H9 (cell line): ENCODE results near the gene PLN. TPM values are rescaled to one million over a fixed set of nuclear protein-coding genes. Genes with fewer than 3 reads are reported as not detected.

Experiments used
- DNase-seq: peaks from one replicate; pipeline ENCODE4 v3.0.0-alpha.2; 2017
- H2AFZ ChIP-seq: one replicate; pipeline ENCODE4 v1.6.1; 2013; ENCODE audit warnings: mild to moderate bottlenecking, low read length, control low read depth, moderate library complexity
- H2AK5ac ChIP-seq: 2 replicates; pipeline ENCODE4 v1.6.1; 2013; ENCODE audit warnings: low read length, control low read depth, mixed read lengths; ENCODE audit not compliant: insufficient read length
- H2BK120ac ChIP-seq: one replicate; pipeline ENCODE4 v1.6.1; 2013; ENCODE audit warnings: low read depth, mild to moderate bottlenecking, low read length, control low read depth, inconsistent platforms; ENCODE audit not compliant: poor library complexity, severe bottlenecking
- H2BK12ac ChIP-seq: 2 replicates; pipeline ENCODE4 v1.6.1; 2013; ENCODE audit warnings: low read length, control low read depth, mixed read lengths, low read depth; ENCODE audit not compliant: insufficient read length
- H2BK15ac ChIP-seq: 2 replicates; pipeline ENCODE4 v1.6.1; 2013; ENCODE audit warnings: low read depth, low read length, control low read depth
- H2BK20ac ChIP-seq: one replicate; pipeline ENCODE4 v1.6.1; 2013; ENCODE audit warnings: low read depth, mild to moderate bottlenecking, low read length, control low read depth, inconsistent platforms; ENCODE audit not compliant: poor library complexity, severe bottlenecking
- H2BK5ac ChIP-seq: 2 replicates; pipeline ENCODE4 v1.6.1; 2013; ENCODE audit warnings: low read length, control low read depth, mixed read lengths; ENCODE audit not compliant: insufficient read length
- H3K14ac ChIP-seq: 2 replicates; pipeline ENCODE4 v1.6.1; 2013; ENCODE audit warnings: low read length, control low read depth; ENCODE audit not compliant: insufficient read depth
- H3K18ac ChIP-seq: 2 replicates; pipeline ENCODE4 v1.6.1; 2013; ENCODE audit warnings: low read depth, mild to moderate bottlenecking, mixed read lengths, low read length, control low read depth; ENCODE audit not compliant: insufficient read length
- H3K23ac ChIP-seq: 2 replicates; pipeline ENCODE4 v1.6.1; 2013; ENCODE audit warnings: low read length, control low read depth, mixed read lengths, low read depth; ENCODE audit not compliant: insufficient read length
- H3K23me2 ChIP-seq: 2 replicates; pipeline ENCODE4 v1.6.1; 2013; ENCODE audit warnings: low read depth, mild to moderate bottlenecking, mixed read lengths, low read length, control low read depth; ENCODE audit not compliant: insufficient read length, poor library complexity, severe bottlenecking
- H3K27ac ChIP-seq: 2 replicates; pipeline ENCODE4 v1.5.1; 2013; ENCODE audit warnings: low read length, control low read depth, mixed read lengths, low read depth; ENCODE audit not compliant: insufficient read length
- H3K27me3 ChIP-seq: 2 replicates; pipeline ENCODE4 v1.6.1; 2013; ENCODE audit warnings: low read length, control low read depth, inconsistent platforms; ENCODE audit not compliant: insufficient read depth
- H3K4ac ChIP-seq: 2 replicates; pipeline ENCODE4 v1.6.1; 2013; ENCODE audit warnings: low read depth, mild to moderate bottlenecking, control low read depth, inconsistent platforms, low read length, moderate library complexity
- H3K4me1 ChIP-seq: 2 replicates; pipeline ENCODE4 v1.6.1; 2013; ENCODE audit warnings: low read length, control low read depth, inconsistent platforms; ENCODE audit not compliant: insufficient read depth
- H3K4me2 ChIP-seq: 2 replicates; pipeline ENCODE4 v1.6.1; 2013; ENCODE audit warnings: low read length, control low read depth, mixed read lengths; ENCODE audit not compliant: insufficient read length, insufficient read depth
- H3K56ac ChIP-seq: 2 replicates; pipeline ENCODE4 v1.6.1; 2013; ENCODE audit warnings: low read depth, mild to moderate bottlenecking, mixed read lengths, low read length, control low read depth; ENCODE audit not compliant: insufficient read length
- H3K79me1 ChIP-seq: 2 replicates; pipeline ENCODE4 v1.6.1; 2013; ENCODE audit warnings: low read depth, mild to moderate bottlenecking, moderate library complexity, low read length, control low read depth, inconsistent platforms; ENCODE audit not compliant: insufficient read depth, poor library complexity, severe bottlenecking
- H3K79me2 ChIP-seq: 2 replicates; pipeline ENCODE4 v1.6.1; 2013; ENCODE audit warnings: low read length, control low read depth, inconsistent platforms; ENCODE audit not compliant: insufficient read depth
- H3K9ac ChIP-seq: 2 replicates; pipeline ENCODE4 v1.6.1; 2013; ENCODE audit warnings: low read length, control low read depth, mixed read lengths; ENCODE audit not compliant: insufficient read length; ENCODE audit errors: extremely low read depth
- H3K9me3 ChIP-seq: one replicate; pipeline ENCODE4 v1.6.1; 2013; ENCODE audit warnings: low read depth, low read length, inconsistent platforms; ENCODE audit not compliant: control insufficient read depth
- H3T11ph ChIP-seq: one replicate; pipeline ENCODE4 v1.6.1; 2013; ENCODE audit warnings: mild to moderate bottlenecking, low read length, control low read depth, inconsistent platforms
- H4K20me1 ChIP-seq: one replicate; pipeline ENCODE4 v1.6.1; 2013; ENCODE audit not compliant: control insufficient read depth, insufficient read length, insufficient read depth
- H4K5ac ChIP-seq: 2 replicates; pipeline ENCODE4 v1.6.1; 2013; ENCODE audit warnings: low read depth, mild to moderate bottlenecking, mixed read lengths, low read length, control low read depth; ENCODE audit not compliant: insufficient read length
- H4K8ac ChIP-seq: replicated peaks from 2 replicates; pipeline ENCODE4 v1.6.1; 2013; ENCODE audit warnings: low read length, control low read depth, mixed read lengths, low read depth; ENCODE audit not compliant: insufficient read length
- H4K91ac ChIP-seq: 2 replicates; pipeline ENCODE4 v1.6.1; 2013; ENCODE audit warnings: low read depth, mild to moderate bottlenecking, moderate library complexity, mixed read lengths, low read length, control low read depth; ENCODE audit not compliant: insufficient read length
- H3K27ac Mint-ChIP-seq, 3 experiments: 2 replicates in 2 of 3; 3 replicates in 1 of 3; pipeline ENCODE4 v1.8.0; 2020 to 2021; ENCODE audit warnings: mixed read lengths in 3 of 3, mild to moderate bottlenecking in 1 of 3, moderate library complexity in 1 of 3
- H3K27me3 Mint-ChIP-seq: 2 replicates; pipeline ENCODE4 v1.8.0; 2021; ENCODE audit warnings: low read depth, mild to moderate bottlenecking, moderate library complexity, mixed read lengths
- H3K36me3 Mint-ChIP-seq, 3 experiments: 2 replicates in 2 of 3; 3 replicates in 1 of 3; pipeline ENCODE4 v1.8.0; 2020 to 2021; ENCODE audit warnings: low read depth in 3 of 3, mixed read lengths in 3 of 3; ENCODE audit not compliant: insufficient read depth in 1 of 3
- H3K4me1 Mint-ChIP-seq, 2 experiments: 2 replicates each; pipeline ENCODE4 v1.8.0; 2020; ENCODE audit warnings: mixed read lengths in 2 of 2
- H3K4me3 Mint-ChIP-seq, 2 experiments: 2 replicates in 1 of 2; 3 replicates in 1 of 2; pipeline ENCODE4 v1.8.0; 2020 to 2021; ENCODE audit warnings: mild to moderate bottlenecking in 2 of 2, mixed read lengths in 2 of 2, moderate library complexity in 1 of 2
- H3K9me3 Mint-ChIP-seq, 2 experiments: 2 replicates in 1 of 2; 3 replicates in 1 of 2; pipeline ENCODE4 v1.8.0; 2020; ENCODE audit warnings: mild to moderate bottlenecking in 2 of 2, mixed read lengths in 2 of 2, moderate library complexity in 1 of 2
- WGBS: extraction: QIAGEN DNeasy Blood & Tissue Kit; methylation state at CpG from one replicate; pipeline ENCODE4 v1.1.7; 2013; ENCODE audit warnings: missing lambda C conversion rate, low lambda C conversion rate, mixed read lengths; ENCODE audit not compliant: insufficient read length; ENCODE audit errors: extremely low coverage; 5-methylcytosine and 5-hydroxymethylcytosine counted together
- total RNA-seq: library from RNA; stranded (reverse); gene quantifications from 2 replicates; pipeline ENCODE4 v1.2.1, GENCODE V29; 2021
- TF ChIP-seq, protein P1 (sequence below): fragments of 200-600 bp; sonication (generic); conservative IDR thresholded peaks from 3 replicates; pipeline ENCODE4 v1.8.0; 2021; ENCODE audit warnings: antibody characterized with exemption, mild to moderate bottlenecking

PLN gene
- total RNA-seq, 1 experiment from 2014 or later, result not detected

DNA sequence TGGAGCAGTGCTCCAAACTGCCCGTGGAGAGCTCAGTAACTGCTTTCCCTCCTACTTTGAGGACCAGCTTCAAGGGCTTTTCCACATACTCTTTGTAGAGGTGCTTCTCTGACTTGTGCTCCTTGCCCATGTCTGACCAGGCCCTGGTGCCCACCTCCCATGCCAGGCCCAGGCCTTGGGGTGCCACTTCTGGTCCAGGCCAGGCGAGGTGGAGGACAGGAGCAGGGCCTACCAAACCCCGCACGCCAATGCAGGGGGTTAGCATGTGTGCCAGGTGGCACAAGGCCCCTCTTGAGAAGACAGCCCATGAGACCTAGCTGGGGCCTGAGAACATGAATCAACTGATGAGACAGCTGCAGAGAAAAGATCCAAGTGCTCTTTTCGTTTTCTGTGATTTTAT, 47.0 kb upstream of the PLN start:
- Histone ChIP-seq H3T11ph (no peak overlapping the region), H3K23ac (no peak overlapping the region), H3K4me2 (no peak overlapping the region), H3K14ac (no peak overlapping the region; the same call in 1 of the 2 replicates), H3K4ac (no peak overlapping the region), H2AFZ (no peak overlapping the region), H2BK5ac (no peak overlapping the region), H3K27ac (no peak overlapping the region), H2BK15ac (no peak overlapping the region), H4K91ac (no peak overlapping the region), H3K79me1 (no peaks in the 10 kb centered on the region), H3K9ac (no peak overlapping the region), H3K79me2 (no peaks in the 10 kb centered on the region), H4K8ac (no peak overlapping the region), H2BK120ac (no peak overlapping the region), H3K18ac (no peak overlapping the region), H3K4me1 (no peaks in the 10 kb centered on the region), H3K23me2 (no peaks in the 10 kb centered on the region), H3K9me3 (no peaks in the 10 kb centered on the region), H2BK20ac (no peak overlapping the region), H4K20me1 (no peaks in the 10 kb centered on the region), H3K56ac (no peak overlapping the region), H2BK12ac (no peak overlapping the region), H4K5ac (no peak overlapping the region), H2AK5ac (no peak overlapping the region), H3K27me3 (no peaks in the 10 kb centered on the region)
- WGBS, result no CpG with 5 or more reads among the region's 5 CpGs
- Mint-ChIP-seq H3K4me1 (no peaks in the 10 kb centered on the region), H3K27ac (no peak overlapping the region), H3K4me3 (no peak overlapping the region), H3K36me3 (peaks cover 8 to 13% (median 8%) of the 10 kb centered on the region in 3 experiments), H3K27me3 (no peaks in the 10 kb centered on the region), H3K9me3 (peaks cover 9 to 11% of the 10 kb centered on the region in 2 experiments; a peak in 4 of 5 replicates)
- DNase-seq, result no peak
- TF ChIP-seq, protein P1, sequence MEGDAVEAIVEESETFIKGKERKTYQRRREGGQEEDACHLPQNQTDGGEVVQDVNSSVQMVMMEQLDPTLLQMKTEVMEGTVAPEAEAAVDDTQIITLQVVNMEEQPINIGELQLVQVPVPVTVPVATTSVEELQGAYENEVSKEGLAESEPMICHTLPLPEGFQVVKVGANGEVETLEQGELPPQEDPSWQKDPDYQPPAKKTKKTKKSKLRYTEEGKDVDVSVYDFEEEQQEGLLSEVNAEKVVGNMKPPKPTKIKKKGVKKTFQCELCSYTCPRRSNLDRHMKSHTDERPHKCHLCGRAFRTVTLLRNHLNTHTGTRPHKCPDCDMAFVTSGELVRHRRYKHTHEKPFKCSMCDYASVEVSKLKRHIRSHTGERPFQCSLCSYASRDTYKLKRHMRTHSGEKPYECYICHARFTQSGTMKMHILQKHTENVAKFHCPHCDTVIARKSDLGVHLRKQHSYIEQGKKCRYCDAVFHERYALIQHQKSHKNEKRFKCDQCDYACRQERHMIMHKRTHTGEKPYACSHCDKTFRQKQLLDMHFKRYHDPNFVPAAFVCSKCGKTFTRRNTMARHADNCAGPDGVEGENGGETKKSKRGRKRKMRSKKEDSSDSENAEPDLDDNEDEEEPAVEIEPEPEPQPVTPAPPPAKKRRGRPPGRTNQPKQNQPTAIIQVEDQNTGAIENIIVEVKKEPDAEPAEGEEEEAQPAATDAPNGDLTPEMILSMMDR, result no peak
